Left forelimb (tissue), 1 donor: Measurements from ENCODE around the gene OR5T2.
"Not testable (repeated sequence)": the region's sequence is repeated elsewhere in the genome, so short reads cannot be mapped to it uniquely, and the experiment has no call there.

Experiments
- DNase-seq: peaks from one replicate; pipeline ENCODE4 v3.0.0-alpha.2; 2018; ENCODE audit warnings: low spot score

OR5T2 gene

GRCh38 chr11:56234155-56234554, at the start of gene OR5T2:
TSS of gene OR5T2 (minus strand) at chr11:56234255. CDS start at chr11:56233062, 1,193 bp downstream.
- DNase-seq, result no peak

- DNase-seq, result no peak
Observed at GRCh38 chr11:56273854-56274253, 39.8 kb upstream of the OR5T2 start, which contains the start of gene OR5T1. TSS of gene OR5T1 (plus strand) at chr11:56274154. CDS start at chr11:56275639, 1,485 bp downstream.

DNA sequence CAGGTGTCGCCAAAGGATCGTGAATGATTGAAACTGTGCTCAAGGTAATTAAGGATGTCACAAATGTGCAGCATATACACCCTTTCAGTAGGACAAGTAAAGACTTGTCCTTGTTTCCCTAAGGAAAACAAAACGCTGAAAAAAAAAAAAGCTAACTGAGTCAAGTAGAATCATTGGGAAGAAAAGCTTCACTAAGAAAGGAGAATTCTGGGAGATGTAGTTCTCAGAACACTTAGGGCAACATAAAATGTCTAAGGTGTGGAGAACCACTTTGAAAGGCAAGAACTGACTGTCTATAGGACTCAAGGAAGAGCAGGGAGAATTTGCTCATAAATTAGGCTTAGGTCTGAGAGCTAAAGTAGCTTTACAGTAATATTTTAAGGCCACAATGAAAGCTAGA, 37.0 kb upstream of the OR5T2 start:
- DNase-seq, result no peak

- DNase-seq, result no peak
Observed at GRCh38 chr11:56251954-56252353, 17.9 kb upstream of the OR5T2 start, which contains the start of gene OR5T3. TSS of gene OR5T3 (plus strand) at chr11:56252254. CDS start at chr11:56252254, 0 bp downstream.

DNA sequence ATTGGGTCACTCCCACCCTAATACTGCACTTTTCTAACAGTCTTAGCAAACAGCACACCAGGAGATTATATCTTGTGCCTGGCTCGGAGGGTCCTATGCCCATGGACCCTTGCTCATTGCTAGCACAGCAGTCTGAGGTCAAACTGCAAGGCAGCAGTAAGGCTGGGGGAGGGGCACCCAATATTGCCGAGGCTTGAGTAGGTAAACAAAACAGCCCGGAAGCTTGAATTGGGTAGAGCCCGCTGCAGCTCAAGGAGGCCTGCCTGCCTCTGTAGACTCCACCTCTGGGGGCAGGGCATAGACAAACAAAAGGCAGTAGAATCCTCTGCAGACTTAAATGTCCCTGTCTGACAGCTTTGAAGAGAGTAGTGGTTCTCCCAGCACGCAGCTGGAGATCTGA, 14.3 kb downstream of the OR5T2 start:
- DNase-seq, result not testable (repeated sequence)

DNA sequence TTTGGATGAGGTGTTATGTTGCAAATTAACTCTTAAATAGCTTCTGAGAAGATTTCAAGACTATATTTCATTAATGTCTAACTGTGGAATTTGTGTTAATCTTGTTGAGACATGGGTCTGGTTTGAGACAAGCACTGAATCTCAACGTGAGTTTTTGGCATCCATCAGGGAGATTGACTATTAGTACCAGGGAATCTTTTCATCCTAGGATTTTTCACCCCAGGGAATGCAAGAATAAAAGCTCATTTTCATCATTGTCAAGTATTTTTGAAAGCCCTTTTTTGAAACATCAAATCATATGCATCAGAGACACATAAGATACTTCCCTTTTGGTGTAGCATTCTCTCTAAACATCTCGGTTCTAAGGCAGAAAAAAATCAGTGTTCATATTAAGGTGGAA, 19.5 kb downstream of the OR5T2 start:
- DNase-seq, result no peak

DNA sequence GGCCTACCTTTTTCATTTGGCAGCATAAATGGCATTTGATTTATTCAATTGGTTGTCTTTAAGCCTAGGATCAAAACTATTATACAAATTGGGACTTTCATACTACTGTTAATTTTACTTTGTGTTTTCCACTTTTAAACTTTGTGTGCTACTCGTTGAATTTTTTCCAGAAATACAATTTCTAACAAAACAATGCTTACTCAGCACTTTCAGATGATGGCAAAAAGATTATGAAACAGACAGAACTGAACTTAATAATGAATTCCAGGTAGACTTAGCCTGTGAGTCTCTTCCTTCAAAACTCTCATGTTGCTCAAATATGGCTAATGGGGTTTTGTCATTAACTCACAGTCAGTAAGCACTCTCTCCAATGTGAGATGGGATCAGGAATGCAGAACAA, 26.3 kb downstream of the OR5T2 start:
- DNase-seq, result no peak

GRCh38 chr11:56197367-56197766, 36.7 kb downstream of the OR5T2 start:
- no peak for DNase-seq

DNA sequence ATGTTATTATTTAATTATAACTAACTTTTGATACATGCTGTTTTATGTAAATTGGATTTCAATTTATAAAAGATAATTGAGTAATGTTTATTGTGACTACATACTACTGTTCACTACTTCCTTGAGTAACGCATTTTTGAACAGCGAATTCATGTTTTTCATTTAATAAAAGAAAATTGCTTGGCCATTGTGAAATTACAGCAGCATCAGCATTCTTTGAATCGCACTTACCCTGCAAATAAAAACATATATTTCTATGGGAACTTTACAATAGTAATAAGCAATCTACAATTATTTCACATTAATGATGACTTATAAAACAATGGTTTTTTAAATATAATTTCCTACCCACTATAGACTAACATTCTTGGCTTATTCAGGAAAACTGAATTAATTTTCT, 37.4 kb downstream of the OR5T2 start:
- DNase-seq, result no peak

GRCh38 chr11:56188602-56189001, 45.5 kb downstream of the OR5T2 start:
- DNase-seq, result no peak

DNA sequence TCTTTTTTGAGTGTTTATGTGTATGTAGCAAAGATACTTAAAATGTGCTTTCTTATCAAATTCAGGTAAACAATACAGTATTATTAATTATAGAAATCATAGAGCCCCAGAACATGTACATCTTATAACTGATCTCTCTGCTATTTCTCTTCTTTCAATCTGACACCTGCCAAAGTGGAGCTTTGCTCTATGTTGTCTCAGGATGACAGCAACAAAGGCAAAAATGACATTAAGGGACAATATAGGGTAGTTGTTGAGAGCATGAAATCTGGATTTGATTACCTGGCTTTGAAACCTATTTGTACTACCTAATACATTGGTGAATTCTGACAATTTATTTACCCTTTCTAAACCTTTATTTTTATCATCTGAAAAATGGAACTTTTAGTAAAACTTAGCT, 50.6 kb downstream of the OR5T2 start:
- DNase-seq, result no peak
